GM18858 (cell line): ENCODE results near the gene SORBS2.

Source experiments
- ATAC-seq: cut with Tn5 transposase; IDR thresholded peaks from one replicate; pipeline ENCODE4 v1.9.1; 2021; ENCODE audit not compliant: unreplicated experiment

SORBS2 gene

DNA sequence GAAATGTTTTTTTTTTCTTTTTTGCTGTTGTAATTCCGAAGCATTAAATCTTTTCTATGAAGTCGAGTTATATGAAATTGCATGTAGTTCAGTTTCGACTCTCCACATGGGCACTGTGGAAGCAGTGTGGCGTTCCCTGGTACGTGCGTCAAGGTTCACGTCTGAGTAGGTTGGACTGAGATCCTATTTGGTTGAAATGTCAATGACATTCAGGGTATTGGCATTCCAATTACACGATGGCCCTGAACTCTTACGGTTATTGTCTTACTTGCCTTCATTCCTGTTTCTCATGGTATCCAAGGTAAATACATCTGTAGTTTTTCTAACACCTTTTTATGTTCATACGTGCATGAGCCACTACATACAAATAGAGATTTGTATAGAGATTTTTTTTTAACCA, 128.8 kb downstream of the SORBS2 start:
- ATAC-seq = no peak

DNA sequence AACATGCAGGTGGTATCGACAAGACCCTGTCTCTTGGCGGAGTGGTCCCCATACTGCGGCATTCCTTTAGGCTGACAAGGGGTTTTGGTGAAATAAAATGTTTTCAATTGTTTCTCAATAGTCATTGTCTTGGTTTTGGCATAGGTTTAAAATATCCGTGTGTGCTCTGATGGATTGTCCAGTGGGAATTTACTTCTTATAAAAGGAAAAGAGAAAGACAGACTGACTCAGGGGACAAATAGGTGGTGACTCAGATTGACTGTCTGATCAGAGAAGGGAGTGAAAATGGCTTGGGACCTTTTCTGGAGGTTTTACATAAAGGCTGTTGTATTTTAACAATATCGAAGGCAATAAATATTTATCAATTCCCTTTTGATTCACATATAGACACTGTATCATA, 129.8 kb downstream of the SORBS2 start:
- no peak for ATAC-seq

DNA sequence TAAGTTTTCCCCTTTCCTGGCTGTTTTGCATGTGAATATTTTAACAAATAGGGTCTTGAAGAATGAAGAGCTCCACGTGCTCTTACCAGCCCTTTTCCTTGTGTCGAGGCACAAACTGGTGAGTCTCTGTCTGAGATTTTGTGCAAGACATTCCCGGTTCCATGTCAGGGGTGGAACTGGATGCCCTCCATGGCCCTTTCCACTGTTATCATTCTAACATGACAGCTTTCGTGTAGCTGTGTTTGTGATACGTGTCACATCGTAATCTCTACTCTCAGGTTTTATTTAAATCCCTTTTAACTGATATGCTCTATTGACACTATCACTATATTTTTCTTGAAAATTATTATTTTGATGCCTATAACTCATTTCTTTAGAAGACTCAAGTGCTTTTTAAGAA, 130.4 kb downstream of the SORBS2 start:
- ATAC-seq = no peak

DNA sequence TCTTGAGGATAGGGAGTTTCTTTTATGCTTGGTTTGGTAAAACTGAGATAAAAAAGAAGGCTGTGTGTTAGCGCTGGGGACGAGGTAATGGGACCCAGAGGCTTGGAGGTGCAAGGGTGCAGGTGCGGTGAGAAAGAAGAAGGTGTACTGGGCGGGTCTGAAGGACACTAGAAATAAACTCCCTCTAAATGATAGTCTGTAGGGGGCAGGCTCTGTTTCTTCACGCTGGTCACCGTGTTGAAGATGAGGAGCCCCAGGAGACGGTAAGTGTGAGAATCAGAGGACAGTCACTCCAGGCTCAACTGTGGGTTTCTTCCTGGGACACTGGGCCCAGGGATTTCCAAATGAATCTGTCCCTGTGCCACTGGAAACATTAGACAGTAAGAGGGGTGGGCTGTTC, 131.4 kb downstream of the SORBS2 start:
- ATAC-seq = no peak

DNA sequence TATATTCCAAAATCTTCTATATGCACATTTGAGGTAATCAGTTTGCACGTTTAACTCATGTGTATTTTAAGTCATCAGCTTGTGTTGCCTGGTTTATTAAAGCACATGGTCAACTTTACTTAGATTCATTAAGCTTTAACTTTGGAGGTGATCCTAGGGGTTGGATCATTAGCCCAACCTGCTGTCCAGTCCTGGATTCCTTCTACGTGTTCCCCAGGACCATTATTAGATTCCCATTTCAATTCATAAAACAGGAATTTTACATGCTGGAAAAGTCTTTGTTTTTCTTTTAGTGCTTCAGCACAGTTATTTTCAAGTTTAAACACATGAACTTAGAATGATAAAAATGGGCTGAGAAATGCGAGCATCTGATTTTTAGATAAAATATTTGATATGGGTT, 132.5 kb downstream of the SORBS2 start:
- no peak for ATAC-seq

DNA sequence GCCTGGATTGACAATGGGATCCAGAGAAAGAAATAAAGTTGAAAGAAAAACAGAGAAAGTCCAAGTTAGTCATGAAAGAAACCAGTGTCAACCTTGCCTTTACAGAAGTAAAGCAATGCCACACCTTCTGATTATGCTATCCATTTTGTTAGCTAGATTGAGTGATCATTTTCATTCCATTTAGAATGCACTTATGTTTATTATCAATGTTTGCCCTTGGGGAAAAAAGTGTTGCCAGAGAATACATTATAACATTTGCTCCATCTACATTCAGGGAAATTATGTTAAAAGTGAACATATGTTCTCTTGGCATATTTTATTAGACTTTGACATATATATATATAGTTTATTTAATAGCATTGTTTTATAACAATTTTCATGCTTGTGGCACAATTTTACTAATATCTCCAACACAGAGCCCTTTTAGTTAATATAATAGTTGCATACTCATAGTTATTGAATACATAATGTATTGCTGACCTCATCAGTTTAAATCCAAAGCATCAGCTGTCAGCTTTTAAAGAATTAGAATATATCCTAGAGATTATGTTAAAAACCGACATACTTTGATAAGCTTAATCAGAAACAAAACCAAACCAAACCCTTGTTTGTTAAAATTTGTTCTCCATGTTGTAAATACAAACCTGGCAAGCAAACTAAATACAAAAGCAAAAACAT, 134.2 kb downstream of the SORBS2 start:
- no peak for ATAC-seq

DNA sequence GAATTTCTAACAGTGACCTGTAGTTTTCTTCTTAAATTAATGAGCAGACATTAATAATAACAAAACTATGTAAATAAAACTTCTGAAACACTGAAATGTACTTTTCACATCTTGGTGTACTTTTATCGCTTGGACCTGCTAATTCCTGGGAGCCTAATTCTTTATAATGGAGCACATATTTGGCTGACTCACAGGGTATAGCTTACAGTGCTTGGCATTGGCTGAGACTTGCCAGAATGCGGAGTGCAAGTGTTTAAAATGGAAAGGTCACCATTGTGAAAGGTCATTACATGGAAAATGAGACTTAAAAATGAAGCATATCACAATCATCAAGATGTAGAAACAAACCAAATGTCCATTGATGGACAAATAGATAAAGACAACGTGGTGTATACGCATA, 139.4 kb downstream of the SORBS2 start:
- ATAC-seq = no peak

DNA sequence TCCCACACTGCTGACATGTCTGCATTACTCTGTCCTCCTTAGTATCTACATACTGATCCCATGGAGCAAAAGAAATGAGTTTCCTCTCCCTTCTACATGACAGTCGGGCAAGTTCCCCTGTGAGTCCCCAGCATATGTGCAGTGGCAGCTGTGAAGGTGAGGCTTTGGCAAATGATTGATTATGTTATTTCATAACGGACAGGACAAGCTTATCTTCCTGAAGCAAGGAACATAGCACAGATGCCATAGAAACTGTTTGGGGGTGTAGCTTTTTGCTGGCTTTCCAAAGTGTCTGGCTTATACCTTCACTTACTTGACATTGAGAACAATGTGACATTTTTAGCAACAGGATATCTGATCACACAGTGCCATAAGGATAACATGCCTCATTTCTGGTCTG, 139.8 kb downstream of the SORBS2 start:
- no peak for ATAC-seq

DNA sequence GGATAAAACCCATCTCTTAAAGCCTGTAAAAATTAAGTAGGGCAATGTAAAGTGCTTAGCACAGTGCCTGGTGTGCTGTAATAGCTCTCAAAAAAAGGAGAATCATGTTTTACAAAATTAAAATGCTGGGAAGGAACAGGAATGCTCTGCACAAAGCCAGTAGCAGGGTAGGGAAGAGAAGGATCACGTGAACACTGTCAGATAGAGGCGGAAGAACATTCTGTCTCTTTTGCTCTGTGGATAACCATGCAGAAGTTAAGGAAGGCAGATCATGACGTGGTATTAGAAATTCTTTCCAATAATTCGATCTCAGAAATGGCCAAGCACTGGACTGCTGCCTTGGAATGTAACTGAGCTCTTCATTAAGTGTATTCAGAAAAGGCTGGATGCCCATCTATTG, 140.5 kb downstream of the SORBS2 start:
- ATAC-seq = no peak

DNA sequence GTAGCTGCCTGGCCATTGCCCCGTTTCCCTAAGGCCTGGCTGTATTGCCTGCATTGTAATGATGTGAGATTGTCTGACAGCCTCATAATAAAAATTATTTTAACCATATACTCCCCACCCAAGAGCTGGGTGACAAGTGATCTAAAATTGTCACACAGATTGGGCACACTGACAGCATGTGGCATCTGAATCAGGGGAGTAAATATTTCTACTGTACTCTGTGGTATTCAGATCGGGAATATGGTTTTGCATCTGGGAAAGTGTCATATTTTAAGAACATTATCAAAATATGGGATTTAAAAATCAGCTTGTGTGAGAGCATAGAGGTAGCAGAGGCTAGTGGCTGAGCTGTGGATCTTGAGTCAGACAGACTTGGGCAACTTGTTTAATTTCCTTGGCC, 140.9 kb downstream of the SORBS2 start:
- no peak for ATAC-seq

DNA sequence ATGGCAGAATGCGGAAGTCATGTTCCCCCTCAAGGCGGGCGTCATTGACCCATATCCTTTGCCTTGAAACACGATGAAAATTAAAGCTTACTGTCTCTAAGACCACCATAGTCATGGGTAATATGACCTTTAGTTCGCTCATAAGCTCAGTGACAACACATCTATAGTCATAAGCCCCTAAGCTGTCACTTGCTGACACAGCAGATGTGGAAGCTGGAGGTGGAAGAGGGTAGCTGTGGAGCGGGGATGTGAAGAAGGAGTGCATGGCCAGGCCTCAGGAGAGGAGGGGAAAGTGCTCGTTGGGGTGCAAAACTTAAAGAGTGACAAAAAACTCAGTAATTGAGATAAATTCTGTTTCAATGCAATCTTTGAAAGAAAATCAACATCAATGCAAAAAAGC, 142.7 kb downstream of the SORBS2 start:
- ATAC-seq = no peak

DNA sequence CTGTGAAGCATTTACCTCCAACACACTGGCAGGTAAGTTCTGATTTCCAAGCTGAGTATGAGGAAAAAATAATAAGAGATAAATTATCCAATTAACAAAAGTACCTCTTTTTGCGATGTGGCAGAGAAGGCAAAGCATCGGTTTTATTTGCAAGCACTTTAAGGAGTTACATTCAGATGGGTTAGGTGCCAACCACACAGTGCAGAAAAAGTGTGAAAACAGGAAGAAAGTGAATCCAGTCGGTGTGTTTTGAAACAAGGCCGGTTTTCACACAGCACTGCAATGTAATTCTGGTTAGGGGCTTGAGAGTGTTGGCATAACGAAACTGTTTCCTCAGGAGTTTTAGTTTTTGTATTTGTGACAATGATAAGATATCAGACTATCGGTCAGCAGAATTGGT, 145.8 kb downstream of the SORBS2 start:
- ATAC-seq = no peak

DNA sequence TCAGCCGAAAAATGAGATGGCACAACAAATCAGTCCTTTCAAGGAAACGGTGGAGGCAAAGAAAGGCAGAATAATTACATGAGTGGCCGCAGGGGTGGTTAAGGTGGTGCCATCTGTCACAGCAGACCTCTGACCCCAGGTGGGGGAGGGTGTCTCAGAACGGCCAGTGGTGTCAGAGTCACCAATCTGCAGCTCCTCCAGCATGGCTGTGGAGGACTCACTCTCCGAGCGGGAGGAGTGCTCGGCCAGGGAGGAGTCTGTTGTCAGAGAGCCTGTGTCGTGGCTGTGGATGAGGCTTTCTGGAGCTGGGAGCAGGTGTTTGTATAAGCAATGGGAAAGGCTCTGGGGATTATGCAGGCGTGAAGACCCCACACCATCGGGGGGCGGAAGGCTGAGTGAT, 146.3 kb downstream of the SORBS2 start:
- ATAC-seq = no peak

DNA sequence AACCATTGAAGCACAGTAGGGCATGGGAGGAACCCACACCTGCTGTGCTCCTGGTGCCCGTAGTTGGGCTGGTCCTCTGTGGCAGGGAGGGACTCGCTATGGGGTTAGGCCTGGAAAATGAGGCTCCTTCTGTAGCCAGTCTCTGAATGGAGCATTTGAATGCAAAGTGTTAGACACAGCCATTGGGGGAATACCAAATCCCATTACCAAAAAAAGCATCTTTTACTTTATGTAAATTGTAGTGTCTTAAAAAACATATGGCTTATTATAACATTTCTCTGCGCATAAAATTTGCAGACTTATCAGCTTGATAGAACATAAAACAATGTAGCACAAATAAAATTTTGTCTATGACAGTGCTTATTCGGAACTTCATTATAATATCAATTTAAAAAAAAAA, 147.5 kb downstream of the SORBS2 start:
- no peak for ATAC-seq

DNA sequence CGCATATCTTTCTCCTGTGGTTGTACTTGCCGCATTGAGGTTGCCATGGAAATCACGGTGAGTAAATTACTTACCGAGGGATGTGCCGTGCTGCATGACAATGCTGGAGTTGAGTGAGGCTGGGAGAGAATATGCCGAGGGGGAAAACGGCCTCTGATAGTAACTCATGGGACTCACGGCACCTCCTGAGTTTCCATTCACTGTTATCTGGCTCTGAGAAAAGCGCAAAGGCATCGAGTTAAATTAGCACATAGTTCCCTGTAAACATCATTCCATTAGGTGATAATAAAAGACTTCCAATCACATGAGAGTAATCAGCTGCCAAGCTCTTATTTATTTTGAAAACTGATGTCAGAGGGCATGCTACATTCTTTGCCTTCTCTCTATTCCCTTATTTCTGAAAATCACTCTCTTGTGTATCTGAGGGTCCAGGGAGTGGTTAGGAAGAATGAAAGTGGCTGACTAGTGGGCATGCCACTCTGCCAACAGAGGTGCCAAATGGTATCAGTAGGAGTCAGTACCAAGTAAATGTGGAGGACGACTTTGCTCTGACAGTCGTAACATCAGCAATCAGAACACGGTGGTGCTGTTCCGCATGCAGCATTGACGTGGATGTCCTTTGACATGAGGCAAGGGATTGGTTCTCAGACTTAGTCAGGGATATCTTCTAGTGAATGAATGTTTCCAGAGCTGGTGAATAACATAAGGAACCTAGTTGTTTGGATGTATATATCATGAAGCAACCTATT, 149.8 kb downstream of the SORBS2 start:
- no peak for ATAC-seq

DNA sequence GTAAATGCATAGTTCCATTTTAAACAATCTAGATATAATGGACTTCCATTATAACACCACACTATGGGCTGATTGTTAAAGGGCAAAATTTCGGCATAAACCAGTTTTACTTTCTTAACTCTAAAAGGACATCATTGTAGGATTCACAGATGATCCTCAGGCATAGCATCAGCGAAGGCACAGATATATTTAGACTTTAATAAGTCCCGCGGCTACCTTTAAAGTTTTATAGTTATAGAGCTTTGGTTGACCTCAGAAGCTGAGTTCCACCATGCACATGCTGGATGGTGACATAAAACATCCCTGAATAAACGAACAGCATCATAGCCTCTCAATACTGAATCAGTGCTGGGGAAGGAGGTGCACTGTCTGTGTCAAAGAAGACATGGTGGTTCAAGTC, 151.7 kb downstream of the SORBS2 start:
- ATAC-seq = no peak

DNA sequence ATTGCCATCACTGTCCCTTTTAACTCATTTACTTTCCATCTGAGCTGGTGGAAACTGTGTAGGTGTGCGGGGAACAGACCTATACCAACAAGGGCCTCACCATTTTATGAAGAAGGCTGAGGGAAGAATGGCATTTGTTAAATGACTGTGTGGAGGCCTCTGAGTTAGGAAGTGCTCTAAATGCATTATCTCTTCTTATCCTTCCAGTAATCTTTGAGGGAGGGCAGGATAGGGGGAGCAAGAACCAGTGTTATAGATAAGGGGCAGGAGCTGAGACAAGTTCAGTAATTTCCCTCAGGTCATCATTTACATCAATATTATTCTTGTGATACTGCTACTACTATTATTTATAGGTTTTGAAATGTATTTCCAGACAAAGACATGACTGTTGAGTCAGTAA, 154.3 kb downstream of the SORBS2 start:
- ATAC-seq = no peak

DNA sequence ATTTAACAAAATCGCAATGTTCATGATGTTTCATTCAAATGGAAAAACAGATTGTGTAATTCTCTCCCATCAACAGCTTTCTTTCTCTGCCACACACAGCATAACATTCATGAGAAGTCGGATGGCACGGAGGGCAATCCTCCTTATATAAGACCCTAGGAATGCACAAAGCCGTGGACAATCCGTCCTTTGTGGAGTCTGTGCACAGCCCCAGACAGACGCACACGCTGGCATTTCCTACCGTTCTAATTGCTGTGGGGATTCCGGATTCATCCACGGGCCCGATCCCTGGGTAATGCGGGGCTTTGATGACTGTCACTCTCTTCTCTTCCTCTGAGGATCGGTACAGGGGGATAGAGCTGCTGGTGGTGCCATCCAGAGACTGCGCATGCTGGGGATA, 154.8 kb downstream of the SORBS2 start:
- no peak for ATAC-seq

DNA sequence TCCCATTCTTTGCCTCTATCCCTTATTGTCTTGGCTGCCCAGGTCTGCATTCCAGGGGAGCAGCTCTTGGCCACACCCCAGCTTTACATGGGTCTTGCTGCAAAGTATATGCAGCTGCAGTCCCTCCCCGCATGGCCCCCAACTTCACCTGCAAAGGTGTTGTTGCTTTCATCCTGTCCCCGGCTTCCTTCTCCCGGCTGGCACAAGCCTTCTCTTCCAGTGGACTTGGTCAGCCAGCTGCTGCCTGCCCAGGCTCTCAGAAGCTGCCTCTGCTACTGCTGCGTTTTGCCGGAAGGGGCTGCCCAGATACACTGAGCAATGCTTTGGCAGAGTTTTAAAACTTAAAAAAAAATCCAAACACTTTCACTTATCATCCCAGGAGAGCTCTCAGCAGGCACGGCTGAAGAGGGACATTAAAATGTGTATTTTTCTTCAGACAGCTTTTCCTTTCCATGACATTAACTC, 155.5 kb downstream of the SORBS2 start:
- ATAC-seq = no peak

DNA sequence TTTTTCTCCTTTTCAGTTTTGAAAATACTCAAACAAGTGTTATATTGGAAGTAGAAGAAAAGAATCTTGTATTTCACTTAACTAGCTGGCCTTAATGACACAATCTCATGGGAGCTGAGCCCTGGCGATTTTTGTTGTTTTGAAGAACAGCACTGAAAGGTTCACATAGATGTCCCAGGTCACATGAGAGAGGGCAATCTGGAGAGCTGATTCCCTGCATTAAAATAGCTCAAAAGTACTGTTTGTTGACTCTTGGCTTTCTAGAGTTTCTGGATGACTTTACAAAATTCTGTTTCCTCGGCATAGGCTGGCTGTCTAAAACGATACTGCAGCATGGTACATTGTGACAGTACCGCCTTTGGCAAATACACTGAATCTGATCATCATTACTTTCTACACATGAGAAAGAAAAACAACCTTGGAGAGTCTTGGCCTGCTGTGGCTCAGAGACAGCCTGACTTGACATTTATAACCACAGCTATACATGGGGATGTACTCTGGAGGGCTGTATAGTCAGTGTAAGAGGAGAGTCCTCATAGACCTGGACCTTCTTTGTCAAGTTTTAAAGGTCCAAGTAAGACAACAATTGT, 156.9 kb downstream of the SORBS2 start:
- no peak for ATAC-seq

DNA sequence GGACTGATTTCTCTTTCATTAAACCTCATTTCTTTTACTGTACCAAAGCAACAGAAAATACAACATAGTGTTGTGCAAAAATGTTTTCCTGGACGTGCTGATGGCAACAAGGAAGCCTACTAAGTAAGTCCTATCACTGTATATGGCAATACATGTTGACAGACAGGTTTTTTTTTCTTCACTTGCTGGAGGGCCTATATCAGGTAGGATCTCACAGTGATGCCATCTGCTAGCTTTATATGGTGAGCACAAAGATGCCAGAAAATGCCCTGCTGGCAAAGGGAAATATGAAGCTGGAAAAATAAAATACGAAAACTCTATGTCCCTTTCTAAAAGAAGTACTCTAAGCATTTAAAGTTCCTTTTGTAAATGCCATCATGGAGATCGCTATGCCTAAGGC, 157.7 kb downstream of the SORBS2 start:
- no peak for ATAC-seq

DNA sequence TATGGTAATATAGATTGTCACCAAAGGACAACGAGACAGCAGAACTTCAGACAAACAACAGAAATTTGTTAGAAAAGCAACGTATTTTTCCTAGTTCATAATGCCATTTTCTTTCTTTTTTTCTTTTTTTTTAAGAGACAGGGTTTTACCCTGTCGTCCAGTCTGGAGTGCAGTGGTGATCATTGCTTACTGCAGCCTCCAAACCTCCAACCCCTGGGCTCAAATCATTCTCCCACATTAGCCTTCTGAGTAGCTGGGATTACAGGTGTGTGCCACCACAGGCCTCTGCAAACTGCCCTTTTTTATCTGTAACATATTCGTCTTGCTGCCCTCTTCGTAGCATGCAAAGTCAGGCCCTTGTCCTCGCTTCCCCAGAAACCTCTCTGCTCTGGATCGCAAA, 160.1 kb downstream of the SORBS2 start:
- no peak for ATAC-seq
